KBM-7 (cell line): ENCODE results near the gene RORC.
A peak's percentile ranks its signal among the peaks of the same experiment; 100 is the strongest.

Experiments
- DNase-seq: peaks from one replicate; pipeline ENCODE4 v3.0.0-alpha.2; 2015
- in situ Hi-C: fragments of 300-500 bp; cut with MboI; formaldehyde crosslinking; loops from 2 replicates; pipeline ENCODE4 v1.14.3; 2020; ENCODE audit warnings: low sequenced_read_pairs, low pct_unique_long_range_greater_than_20kb, mixed read lengths

RORC gene

DNA sequence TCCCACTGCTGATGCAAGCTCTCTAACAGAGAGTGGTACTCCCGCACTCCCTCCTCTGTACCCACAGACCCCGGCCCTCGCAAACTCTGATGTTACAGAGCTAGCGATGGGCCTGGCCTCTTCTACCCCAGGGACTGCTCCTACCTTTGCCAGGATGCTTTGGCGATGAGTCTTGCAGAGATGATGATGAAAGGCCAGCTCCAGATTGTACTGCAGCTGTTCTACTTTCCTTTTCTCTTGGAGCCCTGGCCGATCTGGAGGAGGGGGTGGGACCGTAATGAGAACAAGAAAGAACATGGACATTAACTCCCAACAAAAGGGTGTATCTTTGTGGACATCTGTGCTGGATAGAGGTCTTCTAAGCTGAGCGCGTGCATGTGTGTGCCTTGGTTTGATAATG, 20.4 kb downstream of the RORC start:
- in situ Hi-C loops = no loop called here
- no peak for DNase-seq

DNA sequence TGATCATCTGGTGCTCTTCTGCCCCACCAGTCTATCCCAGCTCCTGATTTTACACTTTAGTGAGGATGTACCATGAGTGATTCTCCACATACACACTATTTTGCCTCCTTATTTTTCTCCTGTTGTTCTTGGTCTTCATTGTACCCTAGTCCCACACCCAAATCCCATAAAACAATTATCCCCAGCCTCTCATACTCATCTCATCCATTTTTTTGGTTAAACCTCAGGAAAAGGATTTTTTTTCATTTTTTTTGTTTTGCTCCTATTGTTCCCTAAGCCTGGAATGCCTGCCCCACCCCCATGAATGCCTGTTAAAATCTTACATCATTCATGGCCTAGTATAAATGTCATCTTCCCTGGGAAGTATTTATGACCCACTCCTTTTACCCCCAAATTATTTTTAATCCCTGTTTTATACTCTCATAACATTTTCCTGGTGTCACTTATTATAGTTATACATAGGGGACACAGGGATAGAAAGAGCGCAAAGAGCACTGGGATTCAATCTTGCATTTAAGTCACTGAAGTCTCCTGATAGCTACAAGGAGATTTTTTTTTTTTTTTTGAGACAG, 21.5 kb downstream of the RORC start:
- DNase-seq = no peak

DNA sequence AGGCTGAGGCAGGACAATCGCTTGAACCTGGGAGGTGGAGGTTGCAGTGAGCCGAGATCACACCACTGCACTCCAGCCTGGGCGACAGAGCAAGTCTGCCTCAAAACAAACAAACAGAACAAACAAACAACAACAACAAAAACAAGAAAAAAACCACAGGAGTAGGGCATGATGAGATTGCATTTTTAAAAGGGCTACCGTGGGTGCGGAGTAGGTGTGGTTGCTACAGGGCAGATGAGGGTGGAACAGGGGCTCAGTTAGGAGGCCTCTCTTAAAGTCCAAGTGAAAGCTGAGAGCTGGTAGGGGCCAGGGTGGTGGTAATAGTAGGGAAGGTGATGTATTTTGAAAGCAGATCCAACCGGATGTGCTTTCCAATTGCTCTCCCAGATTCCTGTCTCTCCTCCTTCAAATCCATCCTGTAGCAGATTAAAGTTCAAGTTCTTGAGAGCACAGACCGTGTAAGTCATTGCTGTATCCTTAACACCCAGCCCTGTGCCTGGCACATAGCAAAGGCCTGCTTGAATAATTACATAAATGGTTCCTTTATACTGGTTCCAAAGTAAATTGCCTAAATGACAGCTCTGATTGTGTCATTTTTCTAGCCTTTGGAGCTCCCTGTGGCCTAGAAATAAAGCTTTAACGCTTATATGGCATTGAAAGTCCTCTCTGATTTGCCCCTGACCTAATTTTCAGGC, 22.2 kb downstream of the RORC start:
- DNase-seq = no peak
- in situ Hi-C loops = no loop called here

More for the DNA sequence above, 21.5 kb downstream of the RORC start:
- in situ Hi-C loops = no loop called here

DNA sequence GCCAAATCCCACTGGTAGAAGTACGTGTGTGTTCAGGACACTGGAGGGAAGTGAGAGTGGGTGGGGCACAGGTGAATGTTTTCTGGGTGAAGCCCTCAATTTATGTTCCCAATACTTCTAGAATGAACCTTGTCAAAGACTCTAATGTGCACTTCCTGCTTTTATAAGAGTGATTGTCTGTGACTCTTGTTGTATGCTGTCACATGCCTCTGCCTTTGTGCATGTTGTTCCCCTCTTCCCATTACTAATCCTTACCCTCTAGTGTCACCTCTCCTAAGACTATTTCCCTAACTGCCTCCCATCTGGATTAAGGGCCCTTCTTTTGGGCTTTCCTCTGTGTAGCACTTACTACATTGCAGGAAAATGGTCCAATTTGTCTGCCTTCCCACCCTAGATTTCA, 23.8 kb downstream of the RORC start:
- no peak for DNase-seq
- in situ Hi-C loops = no loop called here

DNA sequence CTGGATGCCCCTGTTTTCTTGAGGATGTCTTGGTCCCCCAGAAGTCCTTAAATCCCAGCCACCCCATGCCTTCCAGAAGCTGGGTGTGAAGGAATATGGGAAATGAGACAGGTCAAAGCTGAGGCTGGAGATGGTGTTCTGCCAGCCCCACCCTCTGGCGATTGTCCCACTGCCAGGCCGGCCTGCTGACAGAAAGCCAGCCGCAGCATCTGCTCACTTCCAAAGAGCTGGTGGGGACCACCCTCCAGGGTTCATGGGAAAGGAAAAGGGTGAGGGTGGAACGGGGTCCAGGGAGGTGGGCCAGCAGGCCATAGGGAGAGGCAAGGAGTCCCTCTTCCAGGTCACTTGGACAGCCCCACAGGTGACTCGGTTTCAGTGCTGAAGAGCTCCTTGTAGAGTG, 24.5 kb downstream of the RORC start:
- in situ Hi-C loops = no loop called here

GRCh38 chr1:151806170-151806569, 25.4 kb downstream of the RORC start:
- no peak for DNase-seq
- in situ Hi-C loops = no loop called here

More for the DNA sequence above, 24.5 kb downstream of the RORC start:
- no peak for DNase-seq

GRCh38 chr1:151805066-151805820, 26.4 kb downstream of the RORC start, which contains the start of gene LINGO4:
LINGO4 (minus strand) TSS chr1:151805419; CDS start chr1:151802704, 2,715 bp downstream.
- in situ Hi-C loops = no loop called here
- no peak for DNase-seq

GRCh38 chr1:151803915-151804314, 27.7 kb downstream of the RORC start:
- in situ Hi-C loops = no loop called here
- DNase-seq = no peak

DNA sequence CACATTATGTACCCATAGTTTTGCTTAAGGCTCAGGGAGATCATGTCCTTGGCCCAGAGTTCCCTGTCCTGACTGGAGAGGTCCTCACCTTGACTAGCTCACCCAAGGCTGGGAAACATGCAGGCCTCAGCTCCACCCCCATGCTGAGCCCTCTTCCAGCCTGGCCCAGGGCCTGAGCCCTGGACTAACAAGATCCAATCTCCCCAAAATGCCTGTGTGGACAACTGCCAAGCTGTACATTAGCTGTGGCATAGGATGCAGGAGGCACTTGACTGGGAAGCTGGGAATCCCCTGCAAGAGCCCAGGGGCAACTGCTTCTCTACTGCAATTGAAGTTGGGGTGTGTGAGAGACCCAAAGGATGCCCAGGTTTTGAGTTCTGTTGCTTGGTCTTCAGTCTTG, 28.4 kb downstream of the RORC start:
- DNase-seq = no peak
- in situ Hi-C loops = no loop called here

GRCh38 chr1:151802372-151802771, 29.2 kb downstream of the RORC start:
- DNase-seq = no peak
- in situ Hi-C loops = no loop called here

GRCh38 chr1:151801846-151802245, 29.8 kb downstream of the RORC start:
- in situ Hi-C loops = no loop called here
- DNase-seq = no peak

- in situ Hi-C loops = no loop called here
- no peak for DNase-seq
Measured at GRCh38 chr1:151801310-151801820, 30.2 kb downstream of the RORC start.

GRCh38 chr1:151800830-151801229, 30.8 kb downstream of the RORC start:
- in situ Hi-C loops = no loop called here
- DNase-seq = no peak

- in situ Hi-C loops = no loop called here
- DNase-seq = no peak
Measured at GRCh38 chr1:151799179-151800022, 32.2 kb downstream of the RORC start.

DNA sequence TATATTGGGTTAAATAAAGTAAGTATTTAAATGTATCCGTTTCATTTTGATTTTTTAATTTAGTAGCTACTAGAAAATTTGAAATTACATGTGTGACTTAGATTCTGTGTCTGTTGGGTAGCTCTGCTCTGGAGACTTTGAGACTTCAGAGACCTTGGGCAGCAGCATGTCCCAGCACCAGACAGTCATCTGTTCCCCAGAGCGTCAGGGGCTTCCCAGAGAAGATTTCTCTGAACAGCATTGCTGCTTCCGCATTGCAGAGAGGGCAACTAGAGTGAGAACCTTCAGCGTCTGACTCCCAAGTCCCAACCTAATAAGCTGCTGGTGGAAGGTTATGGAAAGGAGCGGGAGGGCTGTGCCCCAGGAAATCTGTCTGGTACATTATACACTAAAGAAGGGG, 33.0 kb downstream of the RORC start:
- DNase-seq = no peak

GRCh38 chr1:151790940-151791651, 40.5 kb downstream of the RORC start:
- no peak for DNase-seq
- in situ Hi-C loops = no loop called here

More for the DNA sequence above, 33.0 kb downstream of the RORC start:
- in situ Hi-C loops = no loop called here

- in situ Hi-C loops = no loop called here
- DNase-seq = peak; percentile 100
Measured at GRCh38 chr1:151790071-151790939, 41.3 kb downstream of the RORC start, which contains the start of gene TDRKH. TDRKH (minus strand) TSS chr1:151790500; CDS start chr1:151783022, 7,478 bp downstream.

- DNase-seq = no peak
- in situ Hi-C loops = no loop called here
Measured at GRCh38 chr1:151787689-151788088, 43.9 kb downstream of the RORC start.
